Liver (tissue), 3 donors: ENCODE data around the gene CDC14A.

Source experiments
- FOXA1 ChIP-seq: IDR thresholded peaks from 2 replicates; pipeline ENCODE4 v1.6.1; 2016; ENCODE audit warnings: antibody characterized with exemption
- GABPA ChIP-seq, 2 donors: IDR thresholded peaks in 1 of 2; conservative IDR thresholded peaks in 1 of 2; 2 replicates each; pipeline ENCODE4 v1.6.1; 2016; ENCODE audit warnings: antibody characterized with exemption in 2 of 2, mild to moderate bottlenecking in 1 of 2, moderate library complexity in 1 of 2
- RXRA ChIP-seq, 2 donors: IDR thresholded peaks; 2 replicates each; pipeline ENCODE4 v1.6.1; 2017 to 2018; ENCODE audit warnings: antibody characterized with exemption in 2 of 2, mild to moderate bottlenecking in 1 of 2
- TF ChIP-seq, protein P1 (sequence below): fragments of 150-350 bp; IDR thresholded peaks from 2 replicates; pipeline ENCODE4 v1.5.1; 2017; ENCODE audit warnings: improper control_type of control experiment, low read depth, low read length; ENCODE audit not compliant: missing input control
- TF ChIP-seq, protein P2 (sequence below): IDR thresholded peaks from 2 replicates; pipeline ENCODE4 v1.6.1; 2016; ENCODE audit warnings: antibody characterized with exemption, mild to moderate bottlenecking
- TF ChIP-seq, protein P3 (sequence below): IDR thresholded peaks from 2 replicates; pipeline ENCODE4 v1.6.1; 2016; ENCODE audit warnings: antibody characterized with exemption
- donor health status: healthy.
- donor health status: healthy.

DNA sequence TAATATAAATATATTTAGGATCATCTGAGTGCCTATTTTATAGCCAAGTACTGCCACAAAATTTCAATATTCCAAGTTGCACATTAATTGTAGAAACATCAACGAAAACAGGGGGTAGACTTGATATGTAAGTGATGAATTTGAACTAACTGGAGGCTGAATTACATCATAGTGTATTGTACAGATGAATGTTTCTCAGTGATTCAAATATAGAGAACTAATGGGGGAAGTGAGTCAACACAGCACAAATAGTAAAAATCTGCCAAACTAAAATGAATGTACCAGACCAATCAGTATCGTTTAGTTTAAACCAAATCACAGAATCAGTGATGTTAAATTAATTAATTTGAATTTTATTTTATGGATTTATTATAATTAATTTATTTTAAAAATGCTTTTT, 43.5 kb upstream of the CDC14A start:
- TF ChIP-seq, protein P1, sequence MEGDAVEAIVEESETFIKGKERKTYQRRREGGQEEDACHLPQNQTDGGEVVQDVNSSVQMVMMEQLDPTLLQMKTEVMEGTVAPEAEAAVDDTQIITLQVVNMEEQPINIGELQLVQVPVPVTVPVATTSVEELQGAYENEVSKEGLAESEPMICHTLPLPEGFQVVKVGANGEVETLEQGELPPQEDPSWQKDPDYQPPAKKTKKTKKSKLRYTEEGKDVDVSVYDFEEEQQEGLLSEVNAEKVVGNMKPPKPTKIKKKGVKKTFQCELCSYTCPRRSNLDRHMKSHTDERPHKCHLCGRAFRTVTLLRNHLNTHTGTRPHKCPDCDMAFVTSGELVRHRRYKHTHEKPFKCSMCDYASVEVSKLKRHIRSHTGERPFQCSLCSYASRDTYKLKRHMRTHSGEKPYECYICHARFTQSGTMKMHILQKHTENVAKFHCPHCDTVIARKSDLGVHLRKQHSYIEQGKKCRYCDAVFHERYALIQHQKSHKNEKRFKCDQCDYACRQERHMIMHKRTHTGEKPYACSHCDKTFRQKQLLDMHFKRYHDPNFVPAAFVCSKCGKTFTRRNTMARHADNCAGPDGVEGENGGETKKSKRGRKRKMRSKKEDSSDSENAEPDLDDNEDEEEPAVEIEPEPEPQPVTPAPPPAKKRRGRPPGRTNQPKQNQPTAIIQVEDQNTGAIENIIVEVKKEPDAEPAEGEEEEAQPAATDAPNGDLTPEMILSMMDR, result no peak
- TF ChIP-seq, protein P2, sequence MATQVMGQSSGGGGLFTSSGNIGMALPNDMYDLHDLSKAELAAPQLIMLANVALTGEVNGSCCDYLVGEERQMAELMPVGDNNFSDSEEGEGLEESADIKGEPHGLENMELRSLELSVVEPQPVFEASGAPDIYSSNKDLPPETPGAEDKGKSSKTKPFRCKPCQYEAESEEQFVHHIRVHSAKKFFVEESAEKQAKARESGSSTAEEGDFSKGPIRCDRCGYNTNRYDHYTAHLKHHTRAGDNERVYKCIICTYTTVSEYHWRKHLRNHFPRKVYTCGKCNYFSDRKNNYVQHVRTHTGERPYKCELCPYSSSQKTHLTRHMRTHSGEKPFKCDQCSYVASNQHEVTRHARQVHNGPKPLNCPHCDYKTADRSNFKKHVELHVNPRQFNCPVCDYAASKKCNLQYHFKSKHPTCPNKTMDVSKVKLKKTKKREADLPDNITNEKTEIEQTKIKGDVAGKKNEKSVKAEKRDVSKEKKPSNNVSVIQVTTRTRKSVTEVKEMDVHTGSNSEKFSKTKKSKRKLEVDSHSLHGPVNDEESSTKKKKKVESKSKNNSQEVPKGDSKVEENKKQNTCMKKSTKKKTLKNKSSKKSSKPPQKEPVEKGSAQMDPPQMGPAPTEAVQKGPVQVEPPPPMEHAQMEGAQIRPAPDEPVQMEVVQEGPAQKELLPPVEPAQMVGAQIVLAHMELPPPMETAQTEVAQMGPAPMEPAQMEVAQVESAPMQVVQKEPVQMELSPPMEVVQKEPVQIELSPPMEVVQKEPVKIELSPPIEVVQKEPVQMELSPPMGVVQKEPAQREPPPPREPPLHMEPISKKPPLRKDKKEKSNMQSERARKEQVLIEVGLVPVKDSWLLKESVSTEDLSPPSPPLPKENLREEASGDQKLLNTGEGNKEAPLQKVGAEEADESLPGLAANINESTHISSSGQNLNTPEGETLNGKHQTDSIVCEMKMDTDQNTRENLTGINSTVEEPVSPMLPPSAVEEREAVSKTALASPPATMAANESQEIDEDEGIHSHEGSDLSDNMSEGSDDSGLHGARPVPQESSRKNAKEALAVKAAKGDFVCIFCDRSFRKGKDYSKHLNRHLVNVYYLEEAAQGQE, result no peak
- TF ChIP-seq RXRA (IDR thresholded peaks at IDR 0.05), result no peak
- TF ChIP-seq GABPA (IDR thresholded peaks at IDR 0.05 in 1 of 2, conservative IDR thresholded peaks at IDR 0.05 in 1 of 2), result no peak
- TF ChIP-seq, protein P3, sequence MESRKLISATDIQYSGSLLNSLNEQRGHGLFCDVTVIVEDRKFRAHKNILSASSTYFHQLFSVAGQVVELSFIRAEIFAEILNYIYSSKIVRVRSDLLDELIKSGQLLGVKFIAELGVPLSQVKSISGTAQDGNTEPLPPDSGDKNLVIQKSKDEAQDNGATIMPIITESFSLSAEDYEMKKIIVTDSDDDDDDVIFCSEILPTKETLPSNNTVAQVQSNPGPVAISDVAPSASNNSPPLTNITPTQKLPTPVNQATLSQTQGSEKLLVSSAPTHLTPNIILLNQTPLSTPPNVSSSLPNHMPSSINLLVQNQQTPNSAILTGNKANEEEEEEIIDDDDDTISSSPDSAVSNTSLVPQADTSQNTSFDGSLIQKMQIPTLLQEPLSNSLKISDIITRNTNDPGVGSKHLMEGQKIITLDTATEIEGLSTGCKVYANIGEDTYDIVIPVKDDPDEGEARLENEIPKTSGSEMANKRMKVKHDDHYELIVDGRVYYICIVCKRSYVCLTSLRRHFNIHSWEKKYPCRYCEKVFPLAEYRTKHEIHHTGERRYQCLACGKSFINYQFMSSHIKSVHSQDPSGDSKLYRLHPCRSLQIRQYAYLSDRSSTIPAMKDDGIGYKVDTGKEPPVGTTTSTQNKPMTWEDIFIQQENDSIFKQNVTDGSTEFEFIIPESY, result no peak
- TF ChIP-seq FOXA1, result no peak
